ENCODE measurements around the gene FAM120A.

DNA sequence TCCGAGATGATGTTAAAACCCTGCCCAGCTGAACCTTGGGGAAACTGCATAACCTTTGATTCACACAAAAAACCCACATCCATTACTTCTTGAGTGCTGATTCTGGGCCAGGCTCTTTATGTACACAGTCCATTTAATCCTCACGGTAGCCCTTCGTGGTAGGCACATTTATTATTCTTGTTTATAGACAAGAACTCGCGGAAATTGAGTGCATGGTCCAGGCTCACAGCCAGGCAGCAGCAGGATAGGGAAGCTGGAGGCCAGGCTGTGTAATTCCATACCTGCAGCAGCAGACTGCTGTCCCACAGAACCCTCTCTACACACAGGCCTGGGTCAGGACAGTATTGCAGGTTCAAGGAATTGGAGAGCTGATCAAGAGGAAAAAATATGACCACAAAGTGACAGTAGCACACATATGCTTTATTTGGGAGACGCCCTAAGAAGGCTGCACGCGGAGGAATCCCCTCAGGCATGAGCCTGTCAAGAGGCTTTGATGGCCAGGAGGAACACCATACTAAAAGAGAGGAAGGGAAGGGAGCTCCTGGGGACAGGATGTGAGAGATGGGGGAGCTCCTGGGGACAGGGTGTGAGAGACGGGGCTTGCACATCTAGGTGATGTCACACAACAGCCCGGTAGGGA lies 28.4 kb upstream of the FAM120A start:
- TF ChIP-seq, protein P1, sequence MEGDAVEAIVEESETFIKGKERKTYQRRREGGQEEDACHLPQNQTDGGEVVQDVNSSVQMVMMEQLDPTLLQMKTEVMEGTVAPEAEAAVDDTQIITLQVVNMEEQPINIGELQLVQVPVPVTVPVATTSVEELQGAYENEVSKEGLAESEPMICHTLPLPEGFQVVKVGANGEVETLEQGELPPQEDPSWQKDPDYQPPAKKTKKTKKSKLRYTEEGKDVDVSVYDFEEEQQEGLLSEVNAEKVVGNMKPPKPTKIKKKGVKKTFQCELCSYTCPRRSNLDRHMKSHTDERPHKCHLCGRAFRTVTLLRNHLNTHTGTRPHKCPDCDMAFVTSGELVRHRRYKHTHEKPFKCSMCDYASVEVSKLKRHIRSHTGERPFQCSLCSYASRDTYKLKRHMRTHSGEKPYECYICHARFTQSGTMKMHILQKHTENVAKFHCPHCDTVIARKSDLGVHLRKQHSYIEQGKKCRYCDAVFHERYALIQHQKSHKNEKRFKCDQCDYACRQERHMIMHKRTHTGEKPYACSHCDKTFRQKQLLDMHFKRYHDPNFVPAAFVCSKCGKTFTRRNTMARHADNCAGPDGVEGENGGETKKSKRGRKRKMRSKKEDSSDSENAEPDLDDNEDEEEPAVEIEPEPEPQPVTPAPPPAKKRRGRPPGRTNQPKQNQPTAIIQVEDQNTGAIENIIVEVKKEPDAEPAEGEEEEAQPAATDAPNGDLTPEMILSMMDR (IDR thresholded peaks at IDR 0.05), result no peak
- TF ChIP-seq POLR2A (IDR thresholded peaks at IDR 0.05) (no peak), POLR2AphosphoS5 (IDR thresholded peaks at IDR 0.05) (no peak), EP300 (IDR thresholded peaks at IDR 0.05) (no peak)

Data from upper lobe of left lung (tissue), 4 donors.